HG02623 (cell line): ENCODE measurements around the gene ZRANB1.
"Not testable (repeated sequence)": the region's sequence is repeated elsewhere in the genome, so short reads cannot be mapped to it uniquely, and the experiment has no call there.

Experiments
- ATAC-seq: cut with Tn5 transposase; IDR thresholded peaks from one replicate; pipeline ENCODE4 v1.9.1; 2021; ENCODE audit warnings: moderate library complexity; ENCODE audit not compliant: unreplicated experiment

Gene ZRANB1

GRCh38 chr10:124962421-124962820 lies 20.5 kb downstream of the ZRANB1 start:
- no peak for ATAC-seq

GRCh38 chr10:124963866-124964720 lies 22.2 kb downstream of the ZRANB1 start:
- no peak for ATAC-seq

- ATAC-seq = no peak
Measured at GRCh38 chr10:124966008-124966407, 24.1 kb downstream of the ZRANB1 start.

- no peak for ATAC-seq
Measured at GRCh38 chr10:124967255-124967654, 25.3 kb downstream of the ZRANB1 start.

GRCh38 chr10:124971276-124971675 lies 29.4 kb downstream of the ZRANB1 start:
- peak; percentile 61 for ATAC-seq

GRCh38 chr10:124972637-124973036 lies 30.7 kb downstream of the ZRANB1 start:
- ATAC-seq = no peak

- no peak for ATAC-seq
Measured at GRCh38 chr10:124974131-124974530, 32.2 kb downstream of the ZRANB1 start.

GRCh38 chr10:124975977-124976514 lies 34.1 kb downstream of the ZRANB1 start:
- no peak for ATAC-seq

- no peak for ATAC-seq
Measured at GRCh38 chr10:124977161-124977560, 35.2 kb downstream of the ZRANB1 start.

GRCh38 chr10:124977648-124978375 lies 35.9 kb downstream of the ZRANB1 start:
- no peak for ATAC-seq

- ATAC-seq = no peak
Measured at GRCh38 chr10:124978376-124978725, 36.4 kb downstream of the ZRANB1 start.

- no peak for ATAC-seq
Measured at GRCh38 chr10:124983321-124983720, 41.4 kb downstream of the ZRANB1 start.

- no peak for ATAC-seq
Measured at GRCh38 chr10:124984376-124984775, 42.5 kb downstream of the ZRANB1 start.

GRCh38 chr10:124985162-124985561 lies 43.2 kb downstream of the ZRANB1 start:
- ATAC-seq = no peak

- ATAC-seq = no peak
Measured at GRCh38 chr10:124987788-124988187, 45.9 kb downstream of the ZRANB1 start.

GRCh38 chr10:124988753-124989152 lies 46.8 kb downstream of the ZRANB1 start:
- ATAC-seq = not testable (repeated sequence)

GRCh38 chr10:124989526-124989925 lies 47.6 kb downstream of the ZRANB1 start:
- no peak for ATAC-seq

- ATAC-seq = no peak
Measured at GRCh38 chr10:124990671-124991625, 49.0 kb downstream of the ZRANB1 start.

- ATAC-seq = no peak
Measured at GRCh38 chr10:124991835-124992234, 49.9 kb downstream of the ZRANB1 start.

- no peak for ATAC-seq
Measured at GRCh38 chr10:124992462-124993344, 50.8 kb downstream of the ZRANB1 start.
